Endothelial cell of umbilical vein (primary cell): ENCODE measurements around the gene CNTNAP2. TPM values are rescaled to one million over a fixed set of nuclear protein-coding genes. Genes with fewer than 3 reads are reported as not detected.

ENCODE experiments used
- BruUV-seq: library from RNA; stranded (reverse); fragments of 400-500 nt; replicated peaks from 2 replicates; lab custom pipeline; 2021; lab: Mats Ljungman, UMichigan
- CTCF ChIA-PET: fragments of 300-600, 350-600 bp; sonication (Branson Sonifier 250); formaldehyde crosslinking; loops from one replicate; lab custom pipeline; 2021; ENCODE audit warnings: antibody characterized with exemption, inconsistent platforms; lab: Charles Lee
- POLR2A ChIA-PET: fragments of 300-600, 350-600 bp; sonication (Branson Sonifier 250); formaldehyde crosslinking; loops from one replicate; lab custom pipeline; 2021; ENCODE audit warnings: antibody characterized with exemption, inconsistent platforms; lab: Charles Lee
- DNase-seq: peaks from one replicate; pipeline ENCODE4 v3.0.0-alpha.2; 2011; ENCODE audit warnings: low read depth, low spot score
- FAIRE-seq: peaks from 2 replicates; lab custom pipeline; 2011; peaks lifted over from hg19 to GRCh38; lab: Jason Lieb, UNC
- H2AFZ ChIP-seq: 2 replicates; pipeline ENCODE4 v1.6.0; 2012; ENCODE audit warnings: low read depth, low read length, control low read depth, inconsistent platforms
- H3K27ac ChIP-seq: 2 replicates; pipeline ENCODE4 v1.5.1; 2011; ENCODE audit warnings: low read depth, mild to moderate bottlenecking, control low read depth, low read length, moderate library complexity; ENCODE audit not compliant: insufficient read depth
- H3K27me3 ChIP-seq, 2 experiments: 2 replicates each; pipeline versions ENCODE4 v1.6.0 to v1.6.1; 2011; ENCODE audit warnings: low read length in 2 of 2, mixed read lengths in 1 of 2; ENCODE audit not compliant: control insufficient read depth in 2 of 2, insufficient read depth in 2 of 2
- H3K36me3 ChIP-seq, 2 experiments: 2 replicates in 1 of 2; 3 replicates in 1 of 2; pipeline ENCODE4 v1.5.1; 2011; ENCODE audit warnings: low read length in 2 of 2, mild to moderate bottlenecking in 1 of 2, moderate library complexity in 1 of 2; ENCODE audit not compliant: control insufficient read depth in 2 of 2, insufficient read depth in 2 of 2; ENCODE audit errors: extremely low read depth in 1 of 2
- H3K4me1 ChIP-seq: 3 replicates; pipeline ENCODE4 v1.5.1; 2011; ENCODE audit warnings: mild to moderate bottlenecking, low read length; ENCODE audit not compliant: control insufficient read depth, insufficient read depth; ENCODE audit errors: extremely low read depth
- H3K4me2 ChIP-seq: 2 replicates; pipeline ENCODE4 v1.6.1; 2011; ENCODE audit warnings: low read length, control low read depth, mixed read lengths; ENCODE audit not compliant: insufficient read depth
- H3K4me3 ChIP-seq, 3 experiments: fragments of 200-600 bp in 1 of 3; sonication (generic), shearing (Covaris generic) in 1 of 3; replicated peaks in 1 of 3; 2 replicates each; pipeline ENCODE4 v1.5.1; 2011 to 2016; ENCODE audit warnings: control low read depth in 3 of 3, low read length in 3 of 3, mild to moderate bottlenecking in 2 of 3, inconsistent platforms in 1 of 3, low read depth in 1 of 3, moderate library complexity in 1 of 3; ENCODE audit not compliant: insufficient read depth in 1 of 3
- H3K79me2 ChIP-seq: 2 replicates; pipeline ENCODE4 v1.6.0; 2012; ENCODE audit warnings: low read length, inconsistent platforms; ENCODE audit not compliant: control insufficient read depth, insufficient read depth
- H3K9ac ChIP-seq: replicated peaks from 2 replicates; pipeline ENCODE3; 2011; ENCODE audit warnings: low read length, control low read depth; ENCODE audit not compliant: insufficient read depth; ENCODE audit errors: extremely low read depth
- H3K9me1 ChIP-seq: replicated peaks from 3 replicates; pipeline ENCODE4 v1.6.0; 2011; ENCODE audit warnings: mild to moderate bottlenecking, low read length; ENCODE audit not compliant: control insufficient read depth, insufficient read depth; ENCODE audit errors: extremely low read depth
- H3K9me3 ChIP-seq: replicated peaks from 2 replicates; pipeline ENCODE4 v1.5.1; 2012; ENCODE audit warnings: low read length, inconsistent platforms; ENCODE audit not compliant: control insufficient read depth, insufficient read depth
- H4K20me1 ChIP-seq: replicated peaks from 2 replicates; pipeline ENCODE3; 2011; ENCODE audit warnings: mild to moderate bottlenecking, low read length; ENCODE audit not compliant: control insufficient read depth, insufficient read depth; ENCODE audit errors: extremely low read depth
- CTCF ChIP-seq, 2 donors: IDR thresholded peaks; 1 replicate in 1 of 2; 2 replicates in 1 of 2; pipeline ENCODE4 v1.5.1; 2011; ENCODE audit warnings: low read length in 2 of 2, mild to moderate bottlenecking in 2 of 2, moderate library complexity in 2 of 2, control low read depth in 1 of 2, inconsistent platforms in 1 of 2, low read depth in 1 of 2; ENCODE audit not compliant: insufficient read depth in 1 of 2; ENCODE audit errors: extremely low read depth in 1 of 2
- EZH2 ChIP-seq: IDR thresholded peaks from 2 replicates; pipeline ENCODE4 v1.6.1; 2012; ENCODE audit warnings: borderline replicate concordance, low read depth, mild to moderate bottlenecking, moderate library complexity, low read length, inconsistent platforms; ENCODE audit not compliant: severe bottlenecking
- FOS ChIP-seq: IDR thresholded peaks from 2 replicates; pipeline ENCODE4 v1.6.1; 2011; ENCODE audit warnings: mild to moderate bottlenecking, low read length, moderate library complexity, borderline replicate concordance; ENCODE audit not compliant: insufficient read depth
- GATA2 ChIP-seq: IDR thresholded peaks from 2 replicates; pipeline ENCODE4 v1.7.0; 2011; ENCODE audit warnings: low read depth, mild to moderate bottlenecking, moderate library complexity, mixed read lengths, low read length; ENCODE audit not compliant: insufficient read length, insufficient read depth
- JUN ChIP-seq: IDR thresholded peaks from 2 replicates; pipeline ENCODE4 v1.6.1; 2011; ENCODE audit warnings: borderline replicate concordance, low read depth; ENCODE audit not compliant: insufficient read length, insufficient read depth
- MYC ChIP-seq: IDR thresholded peaks from one replicate; pipeline ENCODE4 v1.6.1; 2011; ENCODE audit warnings: mild to moderate bottlenecking, low read depth, low read length
- POLR2A ChIP-seq: IDR thresholded peaks from 2 replicates; pipeline ENCODE4 v1.6.1; 2012; ENCODE audit warnings: low read depth, mild to moderate bottlenecking, control low read depth, low read length
- POLR2AphosphoS5 ChIP-seq: IDR thresholded peaks from 2 replicates; pipeline ENCODE4 v1.6.1; 2012; ENCODE audit warnings: low read depth, mild to moderate bottlenecking, control low read depth, low read length, moderate library complexity; ENCODE audit not compliant: insufficient read depth
- dilution Hi-C: fragments of 300-500 bp; cut with MboI; formaldehyde crosslinking; loops from one replicate; pipeline ENCODE4 v1.15.0; 2019; ENCODE audit warnings: low sequenced_read_pairs; ENCODE audit not compliant: extremely low pct_ligation_motif_present
- intact Hi-C: fragments of 100-400 bp; cut with micrococcal nuclease; formaldehyde crosslinking; loops from one replicate; pipeline ENCODE4 v1.10.0; 2022
- polyA plus RNA-seq, 4 experiments: library from polyadenylated mRNA; depleted of rRNA in 3 of 4; stranded (reverse) in 3 of 4; unstranded in 1 of 4; fragments of >200 nt; gene quantifications; 2 replicates each; pipeline versions ENCODE4 v1.2.1 to v1.2.3, GENCODE V29; 2011 to 2012; ENCODE audit warnings: missing spikeins in 1 of 4
- total RNA-seq: library from RNA; stranded (reverse); gene quantifications from 2 replicates; pipeline ENCODE4 v1.2.3, GENCODE V29; 2021
- TF ChIP-seq, protein P1 (sequence below): IDR thresholded peaks from 2 replicates; pipeline ENCODE4 v1.6.1; 2011; ENCODE audit not compliant: insufficient read depth, insufficient read length

Gene CNTNAP2
- total and polyA plus RNA-seq, 2 donors (not counting 3 experiments of a cell fraction or from before 2014, with no cell fraction given): not detected

- no peak overlapping the region for H3K27ac ChIP-seq
- H3K4me3 ChIP-seq: no peak overlapping the region
- intact Hi-C loops: no loop called here
- H3K9ac ChIP-seq: no peak overlapping the region
- H3K79me2 ChIP-seq: no peaks in the 10 kb centered on the region
- no peak overlapping the region for H2AFZ ChIP-seq
- no peak for DNase-seq
- H3K9me3 ChIP-seq: peaks cover 1% of the 10 kb centered on the region
- no peaks in the 10 kb centered on the region for H3K36me3 ChIP-seq
- ChIA-PET POLR2A (no interaction called here), CTCF (no interaction called here)
- no peak for FAIRE-seq
- dilution Hi-C loops: no loop called here
- H3K4me2 ChIP-seq: no peak overlapping the region
- H4K20me1 ChIP-seq: no peaks in the 10 kb centered on the region
- no peaks in the 10 kb centered on the region for H3K4me1 ChIP-seq
- no peaks in the 10 kb centered on the region for H3K9me1 ChIP-seq
- no TSS peak for BruUV-seq
- TF ChIP-seq EZH2 (no peak), JUN (no peak), GATA2 (no peak), POLR2AphosphoS5 (no peak), CTCF (IDR thresholded peaks at IDR 0.05; ENCODE audit: extremely low read depth in 1 of 2, insufficient read depth in 1 of 2, low read depth in 1 of 2, low read length in 2 of 2) (no peak), POLR2A (no peak), MYC (no peak), FOS (no peak)
- TF ChIP-seq, protein P1, sequence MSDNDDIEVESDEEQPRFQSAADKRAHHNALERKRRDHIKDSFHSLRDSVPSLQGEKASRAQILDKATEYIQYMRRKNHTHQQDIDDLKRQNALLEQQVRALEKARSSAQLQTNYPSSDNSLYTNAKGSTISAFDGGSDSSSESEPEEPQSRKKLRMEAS: no peak
- H3K27me3 ChIP-seq: no peaks in the 10 kb centered on the region
Observed at GRCh38 chr7:147982307-147982706, 1865.7 kb downstream of the CNTNAP2 start.
